HG03457 (cell line): Measurements from ENCODE around the gene EIF6.
"Not testable (repeated sequence)": the region's sequence is repeated elsewhere in the genome, so short reads cannot be mapped to it uniquely, and the experiment has no call there.

ENCODE experiments used
- ATAC-seq: cut with Tn5 transposase; IDR thresholded peaks from one replicate; pipeline ENCODE4 v1.9.1; 2021; ENCODE audit warnings: moderate number of reproducible peaks; ENCODE audit not compliant: unreplicated experiment

Gene EIF6

GRCh38 chr20:35284267-35284991 lies at the start of gene EIF6:
TSS of gene EIF6 (minus strand) at chr20:35284772. CDS start at chr20:35284487, 285 bp downstream.
- ATAC-seq = no peak

GRCh38 chr20:35333606-35334005 lies 49.0 kb upstream of the EIF6 start:
- ATAC-seq = no peak

- ATAC-seq = no peak
Observed at GRCh38 chr20:35332540-35333200, 48.1 kb upstream of the EIF6 start.

- no peak for ATAC-seq
Observed at GRCh38 chr20:35329435-35330139, 45.0 kb upstream of the EIF6 start.

- no peak for ATAC-seq
Observed at GRCh38 chr20:35328689-35329088, 44.1 kb upstream of the EIF6 start.

- no peak for ATAC-seq
Observed at GRCh38 chr20:35328095-35328685, 43.6 kb upstream of the EIF6 start.

- no peak for ATAC-seq
Observed at GRCh38 chr20:35327074-35327976, 42.8 kb upstream of the EIF6 start.

GRCh38 chr20:35326740-35327073 lies 42.1 kb upstream of the EIF6 start:
- ATAC-seq = no peak

- ATAC-seq = no peak
Observed at GRCh38 chr20:35326021-35326739, 41.6 kb upstream of the EIF6 start.

- ATAC-seq = no peak
Observed at GRCh38 chr20:35325401-35325800, 40.8 kb upstream of the EIF6 start.

- ATAC-seq = no peak
Observed at GRCh38 chr20:35320396-35321126, 36.0 kb upstream of the EIF6 start.

GRCh38 chr20:35319871-35320197 lies 35.3 kb upstream of the EIF6 start:
- no peak for ATAC-seq

GRCh38 chr20:35319192-35319870 lies 34.8 kb upstream of the EIF6 start:
- no peak for ATAC-seq

GRCh38 chr20:35318502-35319157 lies 34.1 kb upstream of the EIF6 start:
- no peak for ATAC-seq

GRCh38 chr20:35317416-35318210 lies 33.0 kb upstream of the EIF6 start:
- no peak for ATAC-seq

GRCh38 chr20:35316086-35316485 lies 31.5 kb upstream of the EIF6 start:
- no peak for ATAC-seq

- not testable (repeated sequence) for ATAC-seq
Observed at GRCh38 chr20:35315632-35316020, 31.1 kb upstream of the EIF6 start.
